NOMO-1 (cell line): ENCODE results near the gene RBBP7.

Experiments
- DNase-seq, 2 experiments: peaks; one replicate each; lab custom pipeline; 2025; ENCODE audit not compliant: unreplicated experiment in 2 of 2; lab: John Stamatoyannopoulos, UW

The RBBP7 gene

GRCh38 chrX:16868920-16869319, 1.2 kb downstream of the RBBP7 start:
- DNase-seq: peak in 1 of 2 experiments; percentile 4

DNA sequence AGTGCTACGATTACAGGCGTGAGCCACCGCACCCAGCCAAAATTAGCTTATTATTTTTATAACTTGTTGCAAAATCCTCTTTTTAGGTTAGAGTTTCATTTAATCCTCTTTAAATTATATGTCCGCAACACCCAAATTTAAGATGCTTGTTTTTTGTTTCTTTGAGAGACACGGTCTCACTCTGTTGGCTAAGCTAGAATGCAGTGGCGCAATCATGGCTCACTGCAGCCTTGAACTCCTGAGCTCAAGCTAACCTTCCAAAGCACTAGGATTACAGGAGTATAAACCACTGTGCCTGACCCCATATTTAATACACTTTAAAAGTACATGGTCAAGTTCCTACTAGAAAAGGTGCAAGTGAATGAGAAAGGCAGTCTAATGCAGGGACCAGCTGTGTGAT, 2.2 kb downstream of the RBBP7 start:
- DNase-seq: no peak

GRCh38 chrX:16862829-16863228, 7.3 kb downstream of the RBBP7 start:
- DNase-seq: no peak

DNA sequence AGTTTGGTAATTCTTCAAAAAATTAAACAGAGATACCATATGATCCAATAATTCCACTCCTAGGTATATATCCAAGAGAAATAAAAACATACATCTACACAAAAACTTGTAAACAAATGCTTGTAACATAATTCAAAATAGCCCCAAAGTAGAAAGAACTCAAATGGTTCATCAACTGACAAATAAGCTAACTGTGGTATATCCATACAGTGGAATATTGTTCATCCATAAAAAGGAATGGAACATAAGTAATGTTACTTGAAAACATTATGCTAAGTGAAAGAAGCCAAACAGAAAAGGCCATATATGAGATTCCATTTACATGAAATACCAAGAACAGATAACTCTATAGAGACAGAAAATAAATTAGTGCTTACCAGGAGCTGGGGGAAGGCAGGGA, 13.4 kb downstream of the RBBP7 start:
- no peak for DNase-seq

GRCh38 chrX:16856076-16856404, 14.1 kb downstream of the RBBP7 start:
- DNase-seq: peak; percentile 16 to 30

DNA sequence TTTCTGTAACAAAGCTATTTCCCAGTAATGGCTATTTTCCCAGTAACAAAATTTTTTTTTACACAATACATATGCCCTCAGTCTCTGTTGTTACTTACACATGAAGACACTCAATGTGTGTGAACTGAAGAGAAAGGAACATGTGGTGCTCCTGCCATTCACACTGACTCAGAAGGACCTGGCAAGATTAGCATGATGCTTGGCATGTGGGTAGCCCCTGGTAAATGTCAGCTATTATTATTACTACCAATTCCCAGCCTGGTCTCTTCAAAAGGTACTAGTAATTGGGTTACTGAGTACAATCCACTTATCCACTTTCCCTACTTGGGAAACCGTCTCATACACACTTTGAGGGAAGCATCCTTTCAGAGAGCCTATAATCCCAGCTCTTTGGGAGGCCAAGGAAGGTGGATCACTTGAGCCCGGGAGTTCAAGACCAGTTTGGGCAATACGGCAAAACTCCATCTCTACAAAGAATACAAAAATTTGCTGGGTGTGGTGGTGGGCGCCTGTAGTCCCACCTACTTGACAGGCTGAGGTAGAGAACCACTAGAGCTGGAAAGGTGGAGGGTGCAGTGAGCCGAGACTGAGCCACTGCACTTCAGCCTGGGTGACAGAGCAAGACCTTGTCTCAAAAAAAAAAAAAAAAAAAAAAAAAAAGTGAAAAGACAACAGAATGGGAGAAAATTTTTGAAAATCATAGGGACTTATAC, 14.6 kb downstream of the RBBP7 start:
- no peak for DNase-seq

- no peak for DNase-seq
Observed at GRCh38 chrX:16853537-16853936, 16.6 kb downstream of the RBBP7 start.

- no peak for DNase-seq
Observed at GRCh38 chrX:16852617-16853179, 17.5 kb downstream of the RBBP7 start.

DNA sequence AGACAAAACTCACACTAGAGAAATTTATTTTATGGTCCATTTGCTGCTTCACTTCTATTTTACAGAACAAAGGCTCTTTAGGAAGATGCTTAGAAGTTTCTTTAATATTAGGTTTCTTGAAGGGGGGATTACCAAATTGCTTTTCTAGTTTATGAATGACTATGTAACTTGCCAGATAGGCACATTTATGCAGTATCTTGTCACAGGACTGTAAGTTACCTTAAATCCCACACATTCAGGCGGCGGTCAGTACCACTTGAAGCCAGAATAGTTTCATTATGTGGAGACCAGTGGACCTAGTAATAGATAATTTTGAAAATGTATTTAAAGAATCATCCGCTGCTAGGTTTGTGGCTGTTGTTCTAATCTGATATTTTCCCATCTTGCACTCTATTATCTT, 18.3 kb downstream of the RBBP7 start:
- DNase-seq: no peak

DNA sequence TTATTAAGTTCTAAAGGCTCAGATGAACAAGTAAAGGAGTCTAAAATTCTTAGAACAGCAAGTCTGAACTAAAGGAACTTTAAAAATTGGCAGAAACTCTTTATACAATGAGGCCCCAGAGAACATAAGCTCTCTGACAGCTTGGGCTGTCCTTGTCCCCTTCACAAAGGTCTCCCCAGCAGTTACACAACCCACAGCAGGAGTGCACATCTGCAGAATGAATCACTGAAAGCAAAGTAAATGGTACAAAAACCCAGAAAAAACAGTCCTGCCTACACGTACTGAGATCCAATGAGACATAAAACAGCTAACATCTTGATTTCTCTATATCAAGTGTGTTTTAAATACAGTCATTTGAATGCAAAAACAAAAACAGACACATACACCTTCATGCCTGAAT, 18.7 kb downstream of the RBBP7 start:
- no peak for DNase-seq

GRCh38 chrX:16848541-16848940, 21.6 kb downstream of the RBBP7 start:
- DNase-seq: no peak

GRCh38 chrX:16845686-16846085, 24.5 kb downstream of the RBBP7 start:
- no peak for DNase-seq

GRCh38 chrX:16843208-16843909, 26.8 kb downstream of the RBBP7 start:
- DNase-seq: no peak

DNA sequence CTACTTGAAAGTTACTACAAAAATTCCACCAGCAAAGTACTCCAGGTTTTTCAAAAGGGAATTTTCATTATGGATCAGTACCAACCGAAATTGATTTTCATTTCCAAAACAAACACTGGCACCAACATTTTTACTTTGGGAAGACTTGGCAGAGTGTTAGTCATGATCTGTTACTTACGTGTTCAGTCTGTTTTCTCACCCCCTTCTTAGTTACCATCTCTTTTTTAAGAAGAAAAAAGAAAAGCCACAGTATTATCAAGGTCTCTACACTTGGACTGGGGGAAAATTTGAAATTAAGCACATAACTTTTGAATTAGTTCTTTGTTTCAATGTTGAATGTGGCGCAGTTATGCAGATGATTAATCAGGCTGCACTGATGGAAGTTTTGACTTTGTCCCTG, 27.5 kb downstream of the RBBP7 start:
- no peak for DNase-seq

GRCh38 chrX:16839852-16840460, 30.2 kb downstream of the RBBP7 start:
- DNase-seq: no peak

DNA sequence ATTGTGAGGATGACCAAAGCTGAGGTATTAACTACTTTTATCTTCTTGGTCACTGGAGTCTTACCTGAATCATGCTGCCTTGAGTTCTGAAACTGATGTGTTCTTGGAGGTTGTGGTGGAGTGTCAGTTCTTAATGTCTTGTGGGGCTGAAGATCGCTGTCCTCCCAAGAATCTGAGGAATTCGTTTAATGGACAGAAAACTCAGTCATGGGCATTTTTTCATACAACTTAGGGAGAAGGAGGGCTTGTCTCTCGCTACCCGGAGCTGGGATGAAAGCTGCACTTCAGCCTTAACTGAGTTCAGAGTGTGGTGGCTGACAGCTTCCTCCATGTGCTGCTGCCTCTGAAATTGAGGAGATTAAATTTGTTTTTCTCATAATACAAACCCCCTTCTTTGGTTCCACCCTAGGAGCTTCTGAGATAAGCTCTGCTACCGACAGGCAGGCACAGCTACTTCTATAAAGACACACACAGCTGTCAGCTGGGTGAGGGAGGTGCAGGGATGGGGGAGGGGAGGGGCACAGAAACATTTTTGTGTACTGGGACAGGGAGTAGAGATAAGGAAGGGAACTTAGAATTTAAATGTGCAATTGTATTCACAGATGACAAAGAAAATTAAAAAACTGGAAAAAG, 30.8 kb downstream of the RBBP7 start:
- DNase-seq: no peak

GRCh38 chrX:16838202-16839066, 31.7 kb downstream of the RBBP7 start:
- peak in 1 of 2 experiments; percentile 37 for DNase-seq

DNA sequence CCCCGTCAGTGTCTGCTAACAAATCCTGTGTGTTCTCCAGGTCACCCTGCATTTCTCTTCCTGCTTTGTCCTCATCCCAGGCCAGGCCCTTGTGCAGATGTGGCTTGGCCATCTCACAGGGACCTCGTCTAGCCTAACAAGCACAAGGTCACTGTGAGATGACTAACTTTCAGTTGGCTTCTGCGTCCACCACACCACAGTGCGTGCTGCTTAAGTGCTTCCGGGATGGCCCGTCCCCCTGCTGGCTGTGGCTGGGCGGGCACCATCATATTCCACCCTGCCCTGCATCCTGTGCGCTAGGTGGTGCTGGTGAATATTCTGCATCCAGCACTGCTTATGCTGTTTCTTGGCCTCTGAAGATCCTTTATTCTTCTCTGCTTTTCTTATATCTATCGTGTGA, 33.8 kb downstream of the RBBP7 start:
- peak in 1 of 2 experiments; percentile 9 for DNase-seq

- DNase-seq: no peak
Observed at GRCh38 chrX:16834806-16835205, 35.4 kb downstream of the RBBP7 start.

DNA sequence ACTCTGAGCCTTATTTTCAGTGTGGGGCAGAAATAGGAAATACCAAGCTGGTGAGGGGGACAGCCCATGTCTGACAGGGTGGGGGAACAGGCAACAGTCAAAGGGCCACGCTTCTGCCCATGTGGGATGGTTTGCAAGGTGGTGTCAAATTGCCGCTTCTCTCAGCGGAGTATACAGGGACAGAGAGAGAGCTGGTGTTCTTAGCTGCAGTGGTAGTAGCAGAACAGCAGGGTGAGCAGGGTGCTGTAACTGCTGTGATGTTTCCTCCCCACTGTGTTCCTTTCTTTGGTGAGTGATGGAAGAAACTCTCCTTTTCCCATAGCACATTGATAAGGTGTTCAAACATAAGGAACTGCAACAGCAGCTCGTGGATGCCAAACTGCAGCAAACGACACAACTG, 37.9 kb downstream of the RBBP7 start:
- DNase-seq: no peak
